ENCODE results near the gene AFAP1.

AFAP1 gene

DNA sequence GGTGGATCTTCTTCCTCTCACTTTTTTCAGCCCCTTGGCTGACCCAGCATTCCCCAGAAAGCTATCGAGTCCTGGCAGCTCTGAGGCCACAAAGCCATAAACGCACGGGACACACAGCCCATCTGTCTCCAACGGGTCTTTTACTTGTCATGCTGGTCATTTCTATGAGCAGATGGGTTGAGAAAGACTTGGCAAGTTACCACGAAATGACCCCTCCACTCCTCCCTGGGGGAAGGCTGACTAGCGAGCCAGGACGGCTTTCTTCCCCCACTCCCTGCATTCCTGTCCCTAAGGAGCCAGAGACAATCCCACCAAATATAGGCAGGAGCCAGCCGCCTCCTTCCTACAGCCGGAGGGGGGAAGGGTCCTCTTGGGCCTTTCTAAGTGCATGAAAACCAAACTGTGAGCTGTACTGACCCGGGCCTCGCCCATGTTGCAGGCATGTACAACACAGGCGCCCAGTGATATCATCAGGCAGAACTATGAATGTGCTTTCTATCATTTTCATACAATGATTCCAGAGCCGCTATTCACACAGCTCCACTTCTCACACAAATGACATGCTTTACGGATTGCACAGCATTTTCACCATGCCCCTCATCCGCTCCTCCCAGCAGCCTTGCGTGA, 28.6 kb downstream of the AFAP1 start:
- DNase-seq (ENCODE audit: low spot score), result no peak

GRCh38 chr4:7910263-7910896, 29.3 kb downstream of the AFAP1 start:
- DNase-seq (ENCODE audit: low spot score), result no peak

DNA sequence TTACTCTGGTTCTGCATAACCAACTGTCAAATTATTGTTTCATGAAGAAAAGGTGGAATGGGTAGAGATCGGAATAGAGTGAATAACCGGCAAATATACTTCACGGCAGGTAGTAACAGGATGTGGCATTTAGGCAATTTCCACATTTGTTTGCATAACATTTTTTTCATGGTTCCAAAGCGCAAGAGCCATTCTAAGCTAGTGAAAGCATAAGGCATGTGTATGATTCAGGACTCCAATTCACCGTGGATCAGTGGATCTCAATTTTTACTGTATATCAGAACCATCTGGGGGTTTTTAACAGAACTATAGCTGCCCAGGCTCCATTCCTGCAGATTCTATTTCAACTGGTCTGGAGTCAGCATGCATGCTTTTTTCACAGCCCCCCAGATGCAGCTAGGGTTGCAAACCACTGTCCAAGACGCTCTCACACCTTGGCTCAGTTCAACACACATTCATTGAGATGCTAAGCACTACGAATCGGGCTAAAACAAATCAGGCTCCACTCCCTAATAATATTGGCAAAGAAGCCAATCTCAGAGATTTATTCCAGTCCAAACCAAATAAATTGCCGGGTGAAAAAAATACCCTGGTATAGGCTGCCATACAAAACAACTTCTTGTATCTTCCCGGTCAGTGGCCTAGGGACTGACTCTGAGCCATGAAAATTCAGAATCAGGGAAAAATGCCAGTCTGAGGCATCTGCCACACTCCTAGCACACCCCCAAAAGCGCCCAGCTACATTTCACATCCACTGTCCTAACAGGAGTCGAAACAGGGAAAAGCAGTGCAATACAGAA, 30.0 kb downstream of the AFAP1 start:
- no peak for DNase-seq (ENCODE audit: low spot score)

GRCh38 chr4:7908668-7909067, 31.0 kb downstream of the AFAP1 start:
- DNase-seq (ENCODE audit: low spot score), result no peak

GRCh38 chr4:7907142-7907541, 32.5 kb downstream of the AFAP1 start:
- no peak for DNase-seq (ENCODE audit: low spot score)

GRCh38 chr4:7906171-7906701, 33.4 kb downstream of the AFAP1 start:
- DNase-seq (ENCODE audit: low spot score), result no peak

DNA sequence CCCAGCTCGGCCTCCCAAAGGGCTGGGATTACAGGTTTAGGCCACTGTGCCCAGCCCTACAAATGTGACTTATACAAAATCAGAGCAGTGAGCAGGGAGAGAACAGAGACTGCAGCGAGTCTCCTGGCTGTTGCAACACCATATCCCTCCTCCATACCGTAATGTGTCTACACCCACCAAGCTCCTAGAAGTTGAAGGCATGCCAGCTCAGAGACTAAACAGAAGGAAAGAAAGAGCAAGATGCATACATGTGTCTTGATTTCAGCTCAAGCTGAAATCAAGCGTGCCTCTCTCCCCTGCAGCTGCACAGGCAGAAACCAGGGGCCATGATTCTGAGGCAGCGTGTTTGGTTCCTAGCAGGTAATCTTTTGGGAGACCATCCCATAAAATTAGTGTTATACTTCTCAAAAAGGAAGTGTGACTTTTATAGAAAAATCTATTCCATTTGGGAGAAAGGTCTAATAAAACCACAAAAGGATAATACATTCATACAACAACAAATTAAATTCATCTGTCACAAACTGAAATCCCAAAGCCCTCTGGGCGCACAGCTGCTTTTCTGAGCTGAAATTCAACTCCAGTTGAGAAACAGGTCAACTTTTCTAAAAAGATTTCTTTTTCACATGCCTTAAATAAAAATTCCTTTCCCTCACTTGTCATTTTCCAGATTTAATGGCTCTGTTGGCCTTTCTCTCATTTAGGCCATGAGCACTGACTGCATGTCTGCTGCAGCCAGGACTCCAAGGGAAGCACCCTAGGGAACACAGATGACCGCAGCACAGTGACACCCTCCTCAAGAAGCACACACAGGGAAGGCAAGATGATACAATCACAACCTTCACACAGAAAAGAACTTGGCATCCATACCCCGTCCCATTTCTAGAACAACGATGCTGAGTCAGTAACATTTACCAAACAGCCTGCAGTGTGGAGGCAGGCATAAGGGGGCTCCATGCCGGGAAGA, 34.4 kb downstream of the AFAP1 start:
- DNase-seq (ENCODE audit: low spot score), result no peak

DNA sequence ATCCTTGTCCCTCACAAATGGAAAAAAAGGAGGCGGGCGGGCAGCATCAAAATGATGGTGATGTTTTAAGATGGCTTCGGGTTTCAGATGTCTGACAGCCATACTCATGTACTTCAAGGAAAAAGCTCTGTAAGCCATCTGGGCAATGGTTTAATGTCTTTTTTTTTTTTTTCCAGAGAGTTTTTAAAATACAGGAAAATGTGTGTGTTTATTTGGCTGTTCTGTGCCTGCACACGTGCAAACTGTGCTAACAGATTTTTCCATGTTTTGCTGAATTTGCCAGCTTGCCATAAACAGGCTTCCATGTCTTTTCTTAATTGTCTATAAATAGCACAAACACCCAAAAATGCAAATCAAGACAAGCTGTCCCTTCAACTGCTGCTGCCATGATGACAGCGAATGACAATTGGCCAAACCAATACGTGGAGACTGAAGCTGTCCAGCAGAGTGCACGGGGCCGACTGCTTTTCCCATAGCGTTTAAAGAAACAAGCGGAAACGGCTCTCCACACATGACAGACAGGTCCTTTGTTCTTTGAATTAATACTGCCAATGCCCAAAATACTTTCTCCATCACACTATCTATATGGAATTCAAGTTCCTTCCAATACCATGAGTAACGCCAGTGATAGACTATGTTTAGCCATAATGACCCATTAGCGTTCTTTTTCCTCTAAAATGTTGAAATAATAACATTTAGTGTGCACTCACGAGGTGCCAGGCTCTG, 35.7 kb downstream of the AFAP1 start:
- DNase-seq (ENCODE audit: low spot score), result no peak

GRCh38 chr4:7902826-7903225, 36.8 kb downstream of the AFAP1 start:
- DNase-seq (ENCODE audit: low spot score), result no peak

GRCh38 chr4:7902101-7902553, 37.5 kb downstream of the AFAP1 start:
- no peak for DNase-seq (ENCODE audit: low spot score)

GRCh38 chr4:7901311-7901885, 38.3 kb downstream of the AFAP1 start:
- DNase-seq (ENCODE audit: low spot score), result no peak

GRCh38 chr4:7900334-7900909, 39.2 kb downstream of the AFAP1 start:
- DNase-seq (ENCODE audit: low spot score), result no peak

DNA sequence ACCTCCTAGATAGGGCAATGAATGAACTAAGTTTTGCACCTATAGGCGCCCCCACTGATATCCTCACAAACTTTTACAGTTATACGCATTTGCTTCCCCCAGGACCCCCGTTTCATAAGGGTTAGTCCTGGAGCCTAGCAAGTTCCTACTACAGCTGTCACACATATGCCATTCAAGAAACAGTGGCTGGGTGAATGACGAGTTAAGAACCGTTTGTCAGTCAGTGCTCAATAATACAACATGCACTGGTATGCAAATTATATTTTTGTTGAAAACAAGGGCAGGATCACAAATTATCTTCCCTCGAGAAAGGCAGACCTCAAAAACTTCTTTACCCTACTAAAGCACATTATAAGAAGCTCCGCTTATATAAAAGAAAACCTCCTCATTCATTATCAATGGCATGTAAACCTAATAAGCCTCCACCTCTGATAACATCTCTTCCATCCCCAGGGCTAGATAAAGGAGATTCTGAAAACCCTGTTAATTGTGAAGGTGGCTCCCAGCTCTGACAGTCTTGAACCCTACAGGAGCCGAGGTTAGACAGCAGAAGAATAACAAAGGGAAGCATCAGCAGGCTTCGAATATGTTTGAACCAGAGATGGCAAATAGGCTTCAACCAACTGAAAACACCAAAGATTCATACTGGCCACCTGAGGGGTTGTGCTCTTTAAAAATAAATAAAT, 40.3 kb downstream of the AFAP1 start:
- DNase-seq (ENCODE audit: low spot score), result no peak

DNA sequence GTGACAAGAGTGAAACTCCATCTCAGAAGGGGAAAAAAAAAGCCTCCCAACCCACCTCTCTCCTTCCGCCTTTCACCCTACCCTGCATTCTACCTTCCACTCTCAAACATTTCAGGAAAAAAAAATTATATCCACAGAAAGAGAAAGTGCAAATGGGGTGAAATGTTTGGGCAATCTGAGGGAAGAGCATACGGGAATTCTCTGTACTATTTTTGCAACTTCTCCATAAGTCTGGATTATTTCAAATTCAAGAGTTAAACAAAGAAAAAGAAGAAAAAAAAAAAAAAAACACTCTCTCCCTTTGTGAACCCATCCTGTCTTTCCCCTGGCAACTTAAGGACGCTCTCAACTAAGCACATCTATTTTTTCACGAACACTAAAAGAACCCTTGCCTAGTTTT, 41.3 kb downstream of the AFAP1 start:
- no peak for DNase-seq (ENCODE audit: low spot score)

DNA sequence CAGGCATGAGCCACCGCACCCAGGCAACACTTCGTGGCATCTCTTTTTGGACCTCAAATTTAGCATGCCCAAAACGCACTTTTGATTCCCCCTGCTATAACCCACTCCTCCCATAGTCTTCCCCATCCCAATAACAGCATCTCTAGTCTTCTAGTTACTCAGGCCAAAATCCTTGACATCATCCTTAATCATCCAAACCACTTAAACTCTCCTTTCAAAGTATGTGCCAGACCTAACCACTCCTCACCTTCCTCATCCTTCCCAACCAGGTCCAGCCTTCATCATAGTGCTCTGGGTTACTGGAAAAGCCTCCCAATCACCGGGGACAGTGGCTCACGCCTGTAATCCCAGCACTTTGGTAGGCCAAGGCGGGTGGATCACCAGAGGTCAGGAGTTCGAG, 41.9 kb downstream of the AFAP1 start:
- DNase-seq (ENCODE audit: low spot score), result no peak

GRCh38 chr4:7894677-7895181, 44.9 kb downstream of the AFAP1 start:
- DNase-seq (ENCODE audit: low spot score), result no peak

- no peak for DNase-seq (ENCODE audit: low spot score)
Observed at GRCh38 chr4:7894098-7894676, 45.5 kb downstream of the AFAP1 start.

DNA sequence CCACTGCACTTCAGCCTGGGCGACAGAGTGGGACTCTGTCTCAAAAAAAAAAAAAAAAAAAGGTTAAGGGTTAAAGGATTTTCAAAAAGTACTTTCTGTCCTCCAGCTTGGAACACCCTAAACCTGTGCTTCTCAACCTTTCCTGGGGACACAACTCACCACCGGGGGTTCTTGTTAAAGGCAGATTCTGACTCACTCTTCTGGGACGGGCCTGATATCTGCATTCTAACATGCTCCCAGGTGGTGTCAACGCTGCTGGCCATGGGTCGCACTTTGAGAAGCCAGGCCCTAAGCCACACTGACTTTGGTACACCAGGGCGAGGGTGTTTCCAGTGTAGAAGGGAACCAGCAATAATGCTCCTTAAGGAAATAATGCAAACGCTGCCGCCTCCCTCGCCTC, 46.1 kb downstream of the AFAP1 start:
- no peak for DNase-seq (ENCODE audit: low spot score)

All from hematopoietic multipotent progenitor cell treated with erythropoietin and hydrocortisone succinate and interleukin-3 and kit ligand, for 15 days (in vitro differentiated cells).